ENCODE data around the gene FCGR3B. TPM values are rescaled to one million over a fixed set of nuclear protein-coding genes. Genes with fewer than 3 reads are reported as not detected.
"Not testable (repeated sequence)": the region's sequence is repeated elsewhere in the genome, so short reads cannot be mapped to it uniquely, and the experiment has no call there.

Gene FCGR3B
- total and polyA plus RNA-seq, 2 donors (not counting 1 experiment from before 2014, with no cell fraction given) = 0.13 TPM; not detected in 1

- DNase-seq; POLR2A ChIA-PET; H3K9me3 ChIP-seq (ENCODE audit: control extremely low read depth in 1 of 3, control insufficient read depth in 2 of 3, insufficient read depth in 1 of 3, low read length in 2 of 3); H4K20me1 ChIP-seq (ENCODE audit: control insufficient read depth, insufficient read depth, low read length, poor library complexity, severe bottlenecking); H3K4me3 Mint-ChIP-seq; H3K79me2 ChIP-seq (ENCODE audit: control insufficient read depth, insufficient read depth, low read length); H3K27me3 Mint-ChIP-seq; H3K27ac ChIP-seq (ENCODE audit: low read length in 2 of 2); H2AFZ ChIP-seq (ENCODE audit: insufficient read depth, low read depth, low read length, poor library complexity, severe bottlenecking); CTCF ChIA-PET; H3K9me3 Mint-ChIP-seq (ENCODE audit: insufficient read depth); H3K27ac Mint-ChIP-seq; H3K4me1 ChIP-seq (ENCODE audit: control insufficient read depth in 2 of 2, insufficient read depth in 2 of 2, low read length in 2 of 2); H3K4me3 ChIP-seq (ENCODE audit: control extremely low read depth in 1 of 5, extremely low read depth in 1 of 5, insufficient read depth in 1 of 5, low read depth in 2 of 5, low read length in 4 of 5); ATAC-seq (ENCODE audit: low read depth); H3K36me3 ChIP-seq (replicated peaks in 1 of 2; ENCODE audit: control extremely low read depth in 1 of 2, control insufficient read depth in 1 of 2, extremely low read depth in 1 of 2, insufficient read depth in 2 of 2, low read length in 1 of 2); H3K27me3 ChIP-seq (replicated peaks in 1 of 4; ENCODE audit: control extremely low read depth in 1 of 4, control insufficient read depth in 3 of 4, insufficient read depth in 4 of 4, low read length in 3 of 4); H3K9ac ChIP-seq (ENCODE audit: low read length); H3K4me2 ChIP-seq (replicated peaks; ENCODE audit: low read depth, low read length, poor library complexity, severe bottlenecking); intact Hi-C loops (cut with micrococcal nuclease); H3K4me1 Mint-ChIP-seq: not testable (repeated sequence)
- WGBS (ENCODE audit: insufficient coverage) = 96% methylated on average over 9 of the region's 11 CpGs
Observed at GRCh38 chr1:161593092-161593755, 37.8 kb downstream of the FCGR3B start.

DNA sequence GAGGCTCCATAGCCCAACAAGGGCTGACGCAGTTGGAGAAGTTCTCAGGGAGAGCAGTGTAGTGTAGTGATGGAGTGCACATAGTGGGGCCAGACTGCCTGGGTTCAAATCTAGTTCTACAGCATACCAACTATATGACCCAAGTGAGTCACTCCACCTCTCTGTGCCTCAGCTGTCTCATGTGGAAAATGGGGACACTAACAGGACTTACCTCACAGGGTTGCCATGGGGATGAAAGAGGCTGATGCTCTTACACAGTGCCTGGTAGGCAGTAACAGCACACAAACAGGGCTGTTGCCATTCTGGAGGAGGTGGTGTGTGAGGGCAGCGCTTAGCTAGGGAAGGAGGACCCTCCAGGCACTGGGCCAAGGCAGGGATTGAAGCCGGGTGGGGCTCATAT is 38.4 kb downstream of the FCGR3B start:
- H3K4me1 ChIP-seq (ENCODE audit: control insufficient read depth in 2 of 2, insufficient read depth in 2 of 2, low read length in 2 of 2); H3K9ac ChIP-seq (ENCODE audit: low read length); H3K4me3 ChIP-seq (ENCODE audit: control extremely low read depth in 1 of 5, extremely low read depth in 1 of 5, insufficient read depth in 1 of 5, low read depth in 2 of 5, low read length in 4 of 5); H3K27ac ChIP-seq (ENCODE audit: low read length in 2 of 2); H3K27me3 ChIP-seq (replicated peaks in 1 of 4; ENCODE audit: control extremely low read depth in 1 of 4, control insufficient read depth in 3 of 4, insufficient read depth in 4 of 4, low read length in 3 of 4); intact Hi-C loops (cut with micrococcal nuclease); H3K36me3 ChIP-seq (replicated peaks in 1 of 2; ENCODE audit: control extremely low read depth in 1 of 2, control insufficient read depth in 1 of 2, extremely low read depth in 1 of 2, insufficient read depth in 2 of 2, low read length in 1 of 2); H3K9me3 Mint-ChIP-seq (ENCODE audit: insufficient read depth); H3K27me3 Mint-ChIP-seq; CTCF ChIA-PET; H2AFZ ChIP-seq (ENCODE audit: insufficient read depth, low read depth, low read length, poor library complexity, severe bottlenecking); H3K4me3 Mint-ChIP-seq; ATAC-seq (ENCODE audit: low read depth); H3K27ac Mint-ChIP-seq; H3K79me2 ChIP-seq (ENCODE audit: control insufficient read depth, insufficient read depth, low read length); H3K4me1 Mint-ChIP-seq; H3K4me2 ChIP-seq (replicated peaks; ENCODE audit: low read depth, low read length, poor library complexity, severe bottlenecking); POLR2A ChIA-PET; DNase-seq; H4K20me1 ChIP-seq (ENCODE audit: control insufficient read depth, insufficient read depth, low read length, poor library complexity, severe bottlenecking); H3K9me3 ChIP-seq (ENCODE audit: control extremely low read depth in 1 of 3, control insufficient read depth in 2 of 3, insufficient read depth in 1 of 3, low read length in 2 of 3): not testable (repeated sequence)
- WGBS (ENCODE audit: insufficient coverage) = no CpG with 5 or more reads among the region's 3 CpGs

- ATAC-seq (ENCODE audit: low read depth); H3K4me3 Mint-ChIP-seq; H3K9ac ChIP-seq (ENCODE audit: low read length); DNase-seq; H3K27me3 Mint-ChIP-seq; H3K9me3 ChIP-seq (ENCODE audit: control extremely low read depth in 1 of 3, control insufficient read depth in 2 of 3, insufficient read depth in 1 of 3, low read length in 2 of 3); H3K4me2 ChIP-seq (replicated peaks; ENCODE audit: low read depth, low read length, poor library complexity, severe bottlenecking); H3K4me1 Mint-ChIP-seq; H3K4me1 ChIP-seq (ENCODE audit: control insufficient read depth in 2 of 2, insufficient read depth in 2 of 2, low read length in 2 of 2); H2AFZ ChIP-seq (ENCODE audit: insufficient read depth, low read depth, low read length, poor library complexity, severe bottlenecking); H3K27me3 ChIP-seq (replicated peaks in 1 of 4; ENCODE audit: control extremely low read depth in 1 of 4, control insufficient read depth in 3 of 4, insufficient read depth in 4 of 4, low read length in 3 of 4); H3K27ac Mint-ChIP-seq; POLR2A ChIA-PET; H3K36me3 ChIP-seq (replicated peaks in 1 of 2; ENCODE audit: control extremely low read depth in 1 of 2, control insufficient read depth in 1 of 2, extremely low read depth in 1 of 2, insufficient read depth in 2 of 2, low read length in 1 of 2); H3K9me3 Mint-ChIP-seq (ENCODE audit: insufficient read depth); intact Hi-C loops (cut with micrococcal nuclease); H3K27ac ChIP-seq (ENCODE audit: low read length in 2 of 2); H3K4me3 ChIP-seq (ENCODE audit: control extremely low read depth in 1 of 5, extremely low read depth in 1 of 5, insufficient read depth in 1 of 5, low read depth in 2 of 5, low read length in 4 of 5); H4K20me1 ChIP-seq (ENCODE audit: control insufficient read depth, insufficient read depth, low read length, poor library complexity, severe bottlenecking); H3K79me2 ChIP-seq (ENCODE audit: control insufficient read depth, insufficient read depth, low read length); CTCF ChIA-PET: not testable (repeated sequence)
- WGBS (ENCODE audit: insufficient coverage) = 50% methylated on average over 1 of the region's 6 CpGs
Observed at GRCh38 chr1:161589920-161590319, 41.1 kb downstream of the FCGR3B start.

DNA sequence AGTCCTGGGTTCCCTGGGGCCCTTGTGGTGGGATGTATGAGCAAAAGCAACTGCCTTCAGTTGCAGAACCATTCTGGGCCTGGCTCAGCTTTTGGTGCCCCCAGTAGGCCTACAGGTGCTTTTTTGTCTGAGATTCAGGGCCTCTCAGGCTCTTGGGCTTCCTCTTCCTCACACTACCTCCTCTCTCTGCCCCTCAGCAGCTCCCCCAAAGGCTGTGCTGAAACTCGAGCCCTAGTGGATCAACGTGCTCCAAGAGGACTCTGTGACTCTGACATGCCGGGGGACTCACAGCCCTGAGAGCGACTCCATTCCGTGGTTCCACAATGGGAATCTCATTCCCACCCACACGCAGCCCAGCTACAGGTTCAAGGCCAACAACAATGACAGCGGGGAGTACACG is 41.6 kb downstream of the FCGR3B start:
- H3K9me3 Mint-ChIP-seq (ENCODE audit: insufficient read depth); H4K20me1 ChIP-seq (ENCODE audit: control insufficient read depth, insufficient read depth, low read length, poor library complexity, severe bottlenecking); CTCF ChIA-PET; H3K4me1 Mint-ChIP-seq; DNase-seq; H3K27ac Mint-ChIP-seq; H3K27ac ChIP-seq (ENCODE audit: low read length in 2 of 2); H3K9me3 ChIP-seq (ENCODE audit: control extremely low read depth in 1 of 3, control insufficient read depth in 2 of 3, insufficient read depth in 1 of 3, low read length in 2 of 3); H3K27me3 Mint-ChIP-seq; H3K4me1 ChIP-seq (ENCODE audit: control insufficient read depth in 2 of 2, insufficient read depth in 2 of 2, low read length in 2 of 2); POLR2A ChIA-PET; ATAC-seq (ENCODE audit: low read depth); H2AFZ ChIP-seq (ENCODE audit: insufficient read depth, low read depth, low read length, poor library complexity, severe bottlenecking); H3K27me3 ChIP-seq (replicated peaks in 1 of 4; ENCODE audit: control extremely low read depth in 1 of 4, control insufficient read depth in 3 of 4, insufficient read depth in 4 of 4, low read length in 3 of 4); H3K4me3 ChIP-seq (ENCODE audit: control extremely low read depth in 1 of 5, extremely low read depth in 1 of 5, insufficient read depth in 1 of 5, low read depth in 2 of 5, low read length in 4 of 5); H3K4me2 ChIP-seq (replicated peaks; ENCODE audit: low read depth, low read length, poor library complexity, severe bottlenecking); H3K4me3 Mint-ChIP-seq; H3K79me2 ChIP-seq (ENCODE audit: control insufficient read depth, insufficient read depth, low read length); intact Hi-C loops (cut with micrococcal nuclease); H3K36me3 ChIP-seq (replicated peaks in 1 of 2; ENCODE audit: control extremely low read depth in 1 of 2, control insufficient read depth in 1 of 2, extremely low read depth in 1 of 2, insufficient read depth in 2 of 2, low read length in 1 of 2); H3K9ac ChIP-seq (ENCODE audit: low read length): not testable (repeated sequence)
- 100% methylated on average over 3 of the region's 8 CpGs for WGBS (ENCODE audit: insufficient coverage)
